ENCODE measurements around the gene XIRP2.
"Not testable (repeated sequence)": the region's sequence is repeated elsewhere in the genome, so short reads cannot be mapped to it uniquely, and the experiment has no call there.

The XIRP2 gene

GRCh38 chr2:167048829-167049228, 160.5 kb downstream of the XIRP2 start:
- Mint-ChIP-seq H3K4me1 (ENCODE audit: low read depth) (no peaks in the 10 kb centered on the region), H3K9me3 (no peaks in the 10 kb centered on the region), H3K27me3 (ENCODE audit: low read depth) (no peaks in the 10 kb centered on the region), H3K27ac (no peak overlapping the region), H3K4me3 (no peak overlapping the region), H3K36me3 (ENCODE audit: low read depth) (no peaks in the 10 kb centered on the region)
- DNase-seq (ENCODE audit: low spot score) = no peak

- H3K27me3 Mint-ChIP-seq (ENCODE audit: low read depth) = no peaks in the 10 kb centered on the region
Observed at GRCh38 chr2:167049659-167050058, 161.4 kb downstream of the XIRP2 start.

GRCh38 chr2:167052825-167053224, 164.5 kb downstream of the XIRP2 start:
- H3K4me3 Mint-ChIP-seq = no peak overlapping the region
- H3K4me1 Mint-ChIP-seq (ENCODE audit: low read depth) = no peaks in the 10 kb centered on the region
- no peak for DNase-seq (ENCODE audit: low spot score)
- no peaks in the 10 kb centered on the region for H3K9me3 Mint-ChIP-seq
- H3K36me3 Mint-ChIP-seq (ENCODE audit: low read depth) = no peaks in the 10 kb centered on the region
- no peak overlapping the region for H3K27ac Mint-ChIP-seq
- H3K27me3 Mint-ChIP-seq (ENCODE audit: low read depth) = no peaks in the 10 kb centered on the region

More at GRCh38 chr2:167049659-167050058, 161.4 kb downstream of the XIRP2 start:
- Mint-ChIP-seq H3K4me3 (no peak overlapping the region), H3K36me3 (ENCODE audit: low read depth) (no peaks in the 10 kb centered on the region), H3K4me1 (ENCODE audit: low read depth) (no peaks in the 10 kb centered on the region), H3K9me3 (no peaks in the 10 kb centered on the region), H3K27ac (no peak overlapping the region)
- no peak for DNase-seq (ENCODE audit: low spot score)

- H3K27ac Mint-ChIP-seq = no peak overlapping the region
- no peak overlapping the region for H3K4me3 Mint-ChIP-seq
- no peaks in the 10 kb centered on the region for H3K9me3 Mint-ChIP-seq
- H3K36me3 Mint-ChIP-seq (ENCODE audit: low read depth) = no peaks in the 10 kb centered on the region
- no peaks in the 10 kb centered on the region for H3K27me3 Mint-ChIP-seq (ENCODE audit: low read depth)
- H3K4me1 Mint-ChIP-seq (ENCODE audit: low read depth) = no peaks in the 10 kb centered on the region
- DNase-seq (ENCODE audit: low spot score) = no peak
Observed at GRCh38 chr2:167054881-167055280, 166.6 kb downstream of the XIRP2 start.

GRCh38 chr2:167057446-167057845, 169.2 kb downstream of the XIRP2 start:
- Mint-ChIP-seq H3K9me3 (no peaks in the 10 kb centered on the region), H3K4me3 (no peak overlapping the region), H3K27me3 (ENCODE audit: low read depth) (no peaks in the 10 kb centered on the region), H3K27ac (no peak overlapping the region), H3K36me3 (ENCODE audit: low read depth) (no peaks in the 10 kb centered on the region), H3K4me1 (ENCODE audit: low read depth) (no peaks in the 10 kb centered on the region)
- no peak for DNase-seq (ENCODE audit: low spot score)

GRCh38 chr2:167059173-167059572, 170.9 kb downstream of the XIRP2 start:
- Mint-ChIP-seq H3K36me3 (ENCODE audit: low read depth) (no peaks in the 10 kb centered on the region), H3K27ac (no peak overlapping the region), H3K4me1 (ENCODE audit: low read depth) (no peaks in the 10 kb centered on the region), H3K9me3 (no peaks in the 10 kb centered on the region), H3K4me3 (no peak overlapping the region), H3K27me3 (ENCODE audit: low read depth) (no peaks in the 10 kb centered on the region)
- no peak for DNase-seq (ENCODE audit: low spot score)

GRCh38 chr2:167069855-167070254, 181.6 kb downstream of the XIRP2 start:
- Mint-ChIP-seq H3K27ac (no peak overlapping the region), H3K27me3 (ENCODE audit: low read depth) (no peaks in the 10 kb centered on the region), H3K9me3 (no peaks in the 10 kb centered on the region), H3K36me3 (ENCODE audit: low read depth) (no peaks in the 10 kb centered on the region), H3K4me1 (ENCODE audit: low read depth) (no peaks in the 10 kb centered on the region), H3K4me3 (no peak overlapping the region)
- no peak for DNase-seq (ENCODE audit: low spot score)

GRCh38 chr2:167075708-167076107, 187.4 kb downstream of the XIRP2 start:
- not testable (repeated sequence) for H3K27me3 Mint-ChIP-seq (ENCODE audit: low read depth); H3K4me1 Mint-ChIP-seq (ENCODE audit: low read depth); H3K27ac Mint-ChIP-seq; H3K9me3 Mint-ChIP-seq; H3K4me3 Mint-ChIP-seq; DNase-seq (ENCODE audit: low spot score); H3K36me3 Mint-ChIP-seq (ENCODE audit: low read depth)

- H3K9me3 Mint-ChIP-seq = peaks cover 14% of the 10 kb centered on the region
- H3K4me1 Mint-ChIP-seq (ENCODE audit: low read depth); DNase-seq (ENCODE audit: low spot score); H3K4me3 Mint-ChIP-seq; H3K27me3 Mint-ChIP-seq (ENCODE audit: low read depth); H3K27ac Mint-ChIP-seq; H3K36me3 Mint-ChIP-seq (ENCODE audit: low read depth): not testable (repeated sequence)
Observed at GRCh38 chr2:167098931-167099330, 210.7 kb downstream of the XIRP2 start.

GRCh38 chr2:167100506-167100905, 212.2 kb downstream of the XIRP2 start:
- no peaks in the 10 kb centered on the region for H3K36me3 Mint-ChIP-seq (ENCODE audit: low read depth)
- H3K27ac Mint-ChIP-seq = no peak overlapping the region
- no peaks in the 10 kb centered on the region for H3K27me3 Mint-ChIP-seq (ENCODE audit: low read depth)
- H3K4me3 Mint-ChIP-seq = no peak overlapping the region
- peaks cover 14% of the 10 kb centered on the region for H3K9me3 Mint-ChIP-seq
- no peaks in the 10 kb centered on the region for H3K4me1 Mint-ChIP-seq (ENCODE audit: low read depth)
- no peak for DNase-seq (ENCODE audit: low spot score)

GRCh38 chr2:167103028-167103756, 214.9 kb downstream of the XIRP2 start:
- DNase-seq (ENCODE audit: low spot score) = no peak
- Mint-ChIP-seq H3K9me3 (peaks cover 2% of the 10 kb centered on the region), H3K27me3 (ENCODE audit: low read depth) (no peaks in the 10 kb centered on the region), H3K4me3 (no peak overlapping the region), H3K36me3 (ENCODE audit: low read depth) (no peaks in the 10 kb centered on the region), H3K4me1 (ENCODE audit: low read depth) (no peaks in the 10 kb centered on the region), H3K27ac (no peak overlapping the region)

GRCh38 chr2:167103757-167104133, 215.5 kb downstream of the XIRP2 start:
- H3K9me3 Mint-ChIP-seq = no peaks in the 10 kb centered on the region
- no peaks in the 10 kb centered on the region for H3K27me3 Mint-ChIP-seq (ENCODE audit: low read depth)
- DNase-seq (ENCODE audit: low spot score) = no peak
- H3K36me3 Mint-ChIP-seq (ENCODE audit: low read depth) = no peaks in the 10 kb centered on the region
- no peak overlapping the region for H3K27ac Mint-ChIP-seq
- no peak overlapping the region for H3K4me3 Mint-ChIP-seq
- H3K4me1 Mint-ChIP-seq (ENCODE audit: low read depth) = no peaks in the 10 kb centered on the region

GRCh38 chr2:167104691-167105090, 216.4 kb downstream of the XIRP2 start:
- Mint-ChIP-seq H3K27ac (no peak overlapping the region), H3K4me1 (ENCODE audit: low read depth) (no peaks in the 10 kb centered on the region), H3K27me3 (ENCODE audit: low read depth) (no peaks in the 10 kb centered on the region), H3K4me3 (no peak overlapping the region), H3K36me3 (ENCODE audit: low read depth) (no peaks in the 10 kb centered on the region), H3K9me3 (no peaks in the 10 kb centered on the region)
- DNase-seq (ENCODE audit: low spot score) = no peak

GRCh38 chr2:167109682-167110081, 221.4 kb downstream of the XIRP2 start:
- H3K36me3 Mint-ChIP-seq (ENCODE audit: low read depth); H3K9me3 Mint-ChIP-seq; DNase-seq (ENCODE audit: low spot score); H3K4me1 Mint-ChIP-seq (ENCODE audit: low read depth); H3K27ac Mint-ChIP-seq; H3K27me3 Mint-ChIP-seq (ENCODE audit: low read depth); H3K4me3 Mint-ChIP-seq: not testable (repeated sequence)

GRCh38 chr2:167110345-167110744, 222.1 kb downstream of the XIRP2 start:
- Mint-ChIP-seq H3K27me3 (ENCODE audit: low read depth) (no peaks in the 10 kb centered on the region), H3K4me1 (ENCODE audit: low read depth) (no peaks in the 10 kb centered on the region), H3K27ac (no peak overlapping the region), H3K36me3 (ENCODE audit: low read depth) (no peaks in the 10 kb centered on the region), H3K9me3 (no peaks in the 10 kb centered on the region), H3K4me3 (no peak overlapping the region)
- DNase-seq (ENCODE audit: low spot score) = no peak

Data from T-helper 2 cell treated with Interferon-gamma antibody and Interleukin-4, amounts not matched to agents 5 μg/mL and 100 μg/mL, for 36 hours (primary cell).